Dermis microvascular lymphatic vessel endothelial cell (primary cell): ENCODE results near the gene SIM2. TPM values are rescaled to one million over a fixed set of nuclear protein-coding genes. Genes with fewer than 3 reads are reported as not detected.

Source experiments
- DNase-seq, 2 donors: peaks; one replicate each; pipeline versions ENCODE4 v3.0.0 to v3.0.0-alpha.2; 2010; ENCODE audit warnings: low read depth in 2 of 2
- total RNA-seq: library from RNA; depleted of rRNA; stranded (reverse); fragments of >200 nt; gene quantifications from 2 replicates; pipeline ENCODE4 v1.2.1, GENCODE V29; 2014

Gene SIM2
- total RNA-seq, 1 donor from 2014 or later: not detected

- DNase-seq: no peak
Observed at GRCh38 chr21:36700295-36700970, 1.5 kb downstream of the SIM2 start.

- DNase-seq: no peak
Observed at GRCh38 chr21:36700971-36701755, 2.2 kb downstream of the SIM2 start.

GRCh38 chr21:36701756-36702621 lies 3.1 kb downstream of the SIM2 start:
- DNase-seq: no peak

DNA sequence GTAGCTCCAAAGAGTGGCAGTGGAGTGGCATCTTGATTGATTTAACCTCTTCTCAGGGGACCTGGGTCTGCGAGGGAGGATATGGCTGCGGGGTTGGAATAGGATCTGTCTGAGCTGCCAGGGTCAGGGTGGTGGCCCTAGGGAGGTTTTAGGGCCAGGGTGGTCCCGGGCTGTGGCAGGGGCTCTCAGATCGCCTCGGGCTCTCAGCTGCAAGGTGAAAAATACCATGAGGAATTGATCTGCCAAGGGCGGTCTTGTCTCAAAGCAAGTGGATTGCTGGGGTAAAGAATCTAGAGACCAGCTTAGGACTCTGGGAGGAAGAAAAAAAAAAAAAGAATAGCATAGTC lies 3.7 kb downstream of the SIM2 start:
- no peak for DNase-seq

GRCh38 chr21:36703123-36703522 lies 4.2 kb downstream of the SIM2 start:
- DNase-seq: no peak

DNA sequence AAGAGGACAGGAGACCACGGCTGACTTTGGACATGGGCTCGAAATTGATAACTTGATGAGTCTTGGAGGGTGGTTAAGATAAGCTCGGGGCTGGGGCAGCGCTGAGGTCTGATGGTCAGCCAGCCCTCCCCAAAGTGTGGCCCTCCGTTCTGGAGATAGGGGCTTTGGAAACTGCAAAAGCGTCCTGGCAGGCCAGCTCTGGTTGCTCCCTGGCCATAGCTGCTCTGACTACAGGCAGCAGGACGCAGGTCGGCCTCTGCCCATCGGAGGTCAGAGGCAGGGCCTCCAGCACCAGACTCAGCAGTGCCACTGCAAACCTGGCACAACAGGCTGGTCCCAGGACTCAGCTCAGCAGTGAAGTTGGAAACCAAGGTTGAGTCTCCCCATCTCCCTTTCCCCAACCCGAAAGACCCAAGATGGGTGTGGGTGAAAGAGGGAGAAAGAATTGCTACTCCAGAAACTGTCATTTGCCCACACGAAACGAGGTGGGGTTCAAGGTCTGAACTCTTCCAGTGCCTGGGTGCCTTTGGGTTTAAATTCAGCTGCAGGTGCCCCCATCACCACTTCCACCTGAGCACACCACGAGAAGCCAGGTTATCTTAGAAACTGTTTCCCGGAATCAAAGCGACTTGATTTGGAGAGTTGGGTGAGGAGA lies 4.8 kb downstream of the SIM2 start:
- DNase-seq: no peak

- DNase-seq: no peak
Observed at GRCh38 chr21:36704281-36704957, 5.5 kb downstream of the SIM2 start.

- no peak for DNase-seq
Observed at GRCh38 chr21:36704958-36705678, 6.2 kb downstream of the SIM2 start.

DNA sequence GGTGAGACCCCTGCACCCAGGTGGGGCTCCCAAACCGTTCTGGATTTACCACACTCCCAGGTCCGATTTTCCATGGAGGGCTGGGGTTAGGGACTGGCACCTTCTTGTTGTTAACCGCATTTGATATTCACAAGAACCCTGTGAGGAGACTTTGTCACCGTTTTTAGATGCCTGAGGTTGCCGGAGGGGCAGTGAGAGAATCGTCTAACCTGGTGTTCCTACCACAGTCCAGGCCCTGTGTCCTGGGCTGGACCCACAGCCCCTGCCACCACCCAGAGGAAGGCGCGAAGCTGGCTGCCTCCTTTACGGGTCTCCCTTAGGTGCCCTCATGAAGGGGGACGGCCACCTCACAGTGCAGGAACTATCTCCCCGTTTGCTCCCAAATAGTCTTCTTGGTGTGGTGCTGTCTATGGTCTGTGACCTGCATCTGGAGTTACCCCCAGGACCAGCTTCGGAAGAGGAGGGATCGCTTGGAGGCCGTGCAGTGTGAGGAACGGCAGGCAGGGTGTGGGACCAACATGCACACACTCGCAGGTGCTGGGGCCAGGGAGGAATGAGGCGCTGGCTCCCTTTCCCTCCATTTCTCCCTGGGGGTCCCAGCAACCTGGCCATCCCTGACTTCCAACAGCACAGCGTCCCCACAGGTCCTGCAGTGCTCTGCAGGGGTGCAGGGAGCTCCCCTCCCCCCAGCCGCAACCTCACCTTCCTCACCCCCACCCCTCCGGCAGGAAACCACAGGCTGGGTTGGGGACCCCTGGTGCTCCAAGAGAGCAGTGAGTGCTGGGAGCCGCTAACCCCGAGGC lies 7.0 kb downstream of the SIM2 start:
- no peak for DNase-seq

DNA sequence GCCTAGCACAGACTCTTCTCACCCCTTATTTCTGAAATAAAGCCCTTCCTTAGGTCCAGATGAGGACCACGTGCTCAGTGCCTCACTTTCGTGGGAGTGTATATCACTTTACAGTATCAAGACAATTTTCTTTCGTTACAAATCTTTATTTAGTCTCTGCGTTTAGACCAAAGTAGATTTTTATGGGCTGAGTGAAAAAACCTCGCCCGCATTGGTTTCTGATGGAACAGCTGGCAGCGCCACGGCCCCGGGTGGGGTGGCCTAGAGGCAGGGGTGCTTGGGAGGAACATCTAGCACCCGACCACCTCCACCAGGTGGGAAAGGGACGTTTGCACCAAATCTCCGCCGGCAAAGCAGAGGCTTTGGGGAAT lies 7.6 kb downstream of the SIM2 start:
- no peak for DNase-seq

DNA sequence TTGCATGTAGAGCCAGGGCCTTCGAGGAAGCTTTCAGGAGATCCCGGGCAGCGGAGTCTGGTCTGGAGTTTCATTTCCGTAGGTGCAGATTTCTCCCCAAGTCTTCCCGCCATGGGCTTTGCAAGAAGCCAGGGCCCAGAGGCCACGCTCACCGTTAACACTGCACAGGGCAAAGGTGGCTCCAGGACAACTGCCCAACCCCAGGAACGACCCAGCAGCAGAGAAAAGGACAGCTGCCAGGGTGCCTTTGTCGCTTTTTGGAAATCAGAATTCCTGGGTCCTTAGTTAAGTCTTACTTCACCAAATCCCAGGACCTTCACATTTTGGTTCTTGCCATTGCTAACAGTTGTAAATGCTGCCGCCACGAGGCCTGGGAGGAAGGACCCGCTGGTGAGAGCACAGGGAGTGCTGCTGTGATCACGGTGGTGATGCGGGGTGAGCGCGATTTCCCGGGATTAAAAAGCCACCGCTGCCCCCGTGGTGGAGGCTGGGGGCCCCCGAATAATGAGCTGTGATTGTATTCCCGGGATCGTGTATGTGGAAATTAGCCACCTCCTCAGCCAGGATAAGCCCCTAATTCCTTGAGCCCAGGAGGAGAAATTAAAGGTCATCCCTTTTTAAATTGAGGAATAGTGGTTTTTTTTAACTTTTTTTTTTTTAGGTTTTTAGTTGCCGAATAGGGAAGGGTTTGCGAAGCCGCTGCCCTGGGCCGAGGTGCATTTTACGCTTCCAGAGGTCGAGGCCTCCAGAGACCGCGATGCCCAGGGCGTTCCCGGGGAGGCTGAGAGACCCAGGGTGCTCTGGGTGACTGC lies 8.2 kb downstream of the SIM2 start:
- DNase-seq: peak in 1 of 2 donors; percentile 12

GRCh38 chr21:36707763-36708285 lies 8.9 kb downstream of the SIM2 start:
- DNase-seq: no peak

DNA sequence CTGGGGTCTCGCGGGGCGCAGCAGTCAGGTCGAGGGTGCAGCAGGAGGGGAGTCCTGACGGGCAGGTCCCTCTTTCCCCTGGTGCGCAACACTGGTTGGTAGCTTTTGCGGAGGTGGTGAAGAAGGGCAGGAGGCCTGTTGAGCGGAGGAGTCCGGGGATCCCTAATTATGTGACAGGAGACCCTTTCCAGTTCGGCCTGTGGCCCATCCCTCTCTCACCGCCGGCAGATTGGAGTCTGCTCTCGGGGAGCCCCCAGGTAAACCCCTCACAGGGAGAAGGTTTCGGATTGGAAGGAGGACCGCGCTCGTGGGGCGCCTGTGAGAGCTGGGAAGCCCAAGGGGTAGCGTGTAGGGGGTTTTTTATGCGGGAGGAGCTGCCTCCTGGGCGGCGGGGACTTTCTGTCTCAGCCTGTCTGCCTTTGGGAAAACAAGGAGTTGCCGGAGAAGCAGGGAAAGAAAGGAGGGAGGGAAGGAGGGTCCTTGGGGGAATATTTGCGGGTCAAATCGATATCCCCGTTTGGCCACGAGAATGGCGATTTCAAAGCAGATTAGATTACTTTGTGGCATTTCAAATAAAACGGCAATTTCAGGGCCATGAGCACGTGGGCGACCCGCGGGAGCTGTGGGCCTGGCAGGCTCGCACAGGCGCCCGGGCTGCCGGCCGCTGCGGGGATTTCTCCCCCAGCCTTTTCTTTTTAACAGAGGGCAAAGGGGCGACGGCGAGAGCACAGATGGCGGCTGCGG lies 9.5 kb downstream of the SIM2 start:
- DNase-seq: no peak

GRCh38 chr21:36709030-36709867 lies 10.3 kb downstream of the SIM2 start:
- DNase-seq: no peak

- no peak for DNase-seq
Observed at GRCh38 chr21:36709868-36710728, 11.2 kb downstream of the SIM2 start.

DNA sequence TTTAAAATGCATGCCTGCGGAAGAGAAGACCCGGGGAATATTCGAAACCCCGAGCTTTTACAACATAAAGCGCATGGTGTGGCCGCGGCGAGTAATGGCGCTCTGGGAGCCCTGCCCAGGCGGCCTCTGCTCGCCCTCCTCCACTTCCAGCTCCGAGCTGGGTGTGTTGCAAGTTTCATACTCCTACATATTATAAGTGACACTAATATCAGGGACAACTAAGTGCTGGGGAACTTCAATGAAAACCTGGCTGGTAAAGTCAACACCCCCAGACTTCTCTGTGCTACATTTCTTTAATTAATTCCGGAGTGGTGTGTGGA lies 11.8 kb downstream of the SIM2 start:
- no peak for DNase-seq
